NCI-H774 (cell line): ENCODE results near the gene MICA.
"Not testable (repeated sequence)": the region's sequence is repeated elsewhere in the genome, so short reads cannot be mapped to it uniquely, and the experiment has no call there.

Source experiments
- DNase-seq: peaks from one replicate; lab custom pipeline; 2025; lab: John Stamatoyannopoulos, UW

MICA gene

DNA sequence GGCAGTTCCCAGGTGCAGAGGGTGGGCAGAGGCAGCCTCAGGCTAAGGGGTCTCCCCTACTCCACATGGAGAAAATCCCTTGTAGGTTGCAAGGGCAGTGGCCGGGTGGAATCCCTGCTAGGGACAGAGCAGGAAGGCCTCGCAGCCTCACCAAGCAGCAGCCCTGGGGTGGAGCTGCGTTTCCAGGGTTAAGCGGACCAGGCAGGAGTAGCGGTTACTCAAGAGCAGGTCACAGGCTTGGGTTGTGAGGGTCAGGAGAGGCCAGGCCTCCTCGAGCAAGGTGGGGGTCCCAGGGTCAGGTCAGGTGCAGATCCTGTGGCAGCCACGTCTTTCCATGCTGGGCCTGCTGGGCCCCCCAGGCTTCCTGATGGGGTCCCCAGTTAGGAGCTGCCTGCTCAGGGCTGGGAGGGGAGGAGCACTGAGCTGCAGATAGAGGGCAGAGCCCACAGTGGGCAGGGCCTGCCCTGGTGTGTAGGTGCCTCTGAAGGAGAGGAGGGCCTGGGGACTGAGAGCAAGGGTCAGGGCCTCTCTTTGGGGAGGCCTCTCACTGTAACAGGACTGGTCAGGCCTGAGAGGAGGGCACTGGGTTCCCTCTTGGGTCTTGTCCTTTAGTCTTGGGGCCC lies 10.9 kb downstream of the MICA start:
- not testable (repeated sequence) for DNase-seq

DNA sequence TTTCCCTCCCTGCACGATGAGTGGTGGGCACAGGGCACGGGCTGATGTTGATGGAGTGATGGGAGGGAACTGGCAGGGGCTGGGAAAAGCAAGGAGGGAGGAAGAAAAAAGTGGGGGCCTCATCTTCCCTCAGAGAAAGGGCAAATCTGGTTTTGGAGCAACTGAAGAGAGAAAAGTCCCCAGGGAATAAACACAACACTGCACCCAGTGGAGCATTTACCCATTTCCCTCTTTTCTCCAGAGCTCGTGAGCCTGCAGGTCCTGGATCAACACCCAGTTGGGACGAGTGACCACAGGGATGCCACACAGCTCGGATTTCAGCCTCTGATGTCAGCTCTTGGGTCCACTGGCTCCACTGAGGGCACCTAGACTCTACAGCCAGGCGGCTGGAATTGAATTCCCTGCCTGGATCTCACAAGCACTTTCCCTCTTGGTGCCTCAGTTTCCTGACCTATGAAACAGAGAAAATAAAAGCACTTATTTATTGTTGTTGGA lies 11.4 kb downstream of the MICA start:
- no peak for DNase-seq

DNA sequence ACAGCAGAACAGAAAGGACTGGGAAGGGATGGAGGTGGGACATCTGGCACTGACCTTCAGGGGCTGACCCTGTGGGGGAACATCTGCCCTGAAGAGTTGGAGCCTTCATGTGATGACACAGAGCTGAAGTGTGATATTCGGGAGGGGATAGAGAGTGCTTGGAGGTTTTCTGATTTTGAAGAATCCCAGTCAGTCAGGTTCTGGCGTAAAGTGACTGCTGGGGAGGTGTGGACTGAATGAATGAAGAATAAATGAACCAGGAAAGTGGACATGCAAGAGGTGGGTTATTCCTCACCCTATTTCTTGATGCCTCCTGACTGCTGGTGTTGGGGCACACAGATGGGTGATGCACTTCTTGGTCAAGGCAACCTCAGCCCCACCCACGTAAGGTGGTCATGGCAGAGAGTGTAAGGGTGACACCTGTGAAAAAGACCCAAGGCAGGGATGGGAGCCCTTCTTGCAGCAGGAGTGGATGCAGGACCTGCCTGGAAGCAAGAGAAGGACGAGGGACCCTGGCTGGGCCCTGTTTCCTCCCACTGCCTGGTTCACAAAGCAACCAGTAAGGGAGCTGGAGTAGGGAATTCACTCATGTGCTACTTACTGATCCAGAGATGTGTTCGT lies 13.1 kb downstream of the MICA start:
- DNase-seq, result no peak

DNA sequence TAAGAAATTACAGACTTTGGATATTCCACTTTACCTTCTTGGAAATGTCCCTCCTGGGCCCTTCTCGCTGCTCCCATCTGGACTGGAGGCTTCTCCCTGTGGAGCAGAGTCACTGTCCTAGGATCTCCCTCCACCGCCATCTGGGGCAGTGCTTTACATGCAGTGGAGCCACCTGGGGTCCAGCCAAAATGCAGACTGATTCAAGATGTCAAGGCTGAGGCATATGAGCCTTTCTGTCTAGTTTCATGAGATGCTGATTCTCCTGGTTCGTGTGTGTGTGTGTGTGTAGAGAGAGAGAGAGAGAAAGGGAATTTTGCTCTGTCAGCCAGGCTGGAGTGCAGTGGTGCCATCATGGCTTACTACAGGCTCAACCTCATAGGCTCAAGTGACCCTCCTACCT lies 14.9 kb downstream of the MICA start:
- DNase-seq, result no peak

DNA sequence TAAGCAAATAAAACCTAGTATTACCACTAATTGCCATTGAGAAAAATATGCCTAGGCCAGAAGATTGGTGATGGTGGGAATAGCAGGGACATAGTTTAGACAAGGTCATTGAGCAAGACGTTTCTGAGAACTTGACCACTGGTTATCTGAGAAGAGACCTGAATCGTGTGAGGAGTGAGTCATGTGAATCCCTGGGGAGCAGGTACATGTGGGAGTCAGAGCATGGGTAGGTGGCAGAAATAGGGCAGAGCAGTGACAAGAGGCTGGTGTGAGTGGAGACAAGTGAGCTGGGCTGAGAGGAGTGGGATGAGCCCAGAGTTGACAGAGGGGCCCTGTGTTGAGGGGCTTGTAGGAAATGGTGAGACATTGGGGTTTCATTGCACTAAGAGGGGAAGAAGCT lies 16.4 kb downstream of the MICA start:
- DNase-seq, result no peak

DNA sequence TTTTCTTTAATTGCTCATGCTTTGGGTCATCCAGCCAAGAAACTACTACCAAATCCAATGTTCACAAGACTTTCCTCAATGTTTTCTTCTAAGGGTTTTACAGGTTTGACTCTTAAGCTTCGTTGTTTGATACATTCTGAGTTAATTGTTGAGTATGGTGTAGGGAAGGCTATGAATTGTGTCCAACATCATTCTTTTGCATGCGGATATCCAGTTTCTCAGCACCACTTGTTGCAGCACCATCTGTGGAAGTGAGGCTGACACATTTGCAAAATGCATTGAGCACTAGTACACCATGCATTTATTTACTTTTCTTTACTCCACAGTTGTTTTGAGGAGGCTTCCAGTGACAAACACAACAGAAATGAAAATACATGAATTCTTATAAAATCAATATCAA lies 17.2 kb downstream of the MICA start:
- DNase-seq, result no peak

DNA sequence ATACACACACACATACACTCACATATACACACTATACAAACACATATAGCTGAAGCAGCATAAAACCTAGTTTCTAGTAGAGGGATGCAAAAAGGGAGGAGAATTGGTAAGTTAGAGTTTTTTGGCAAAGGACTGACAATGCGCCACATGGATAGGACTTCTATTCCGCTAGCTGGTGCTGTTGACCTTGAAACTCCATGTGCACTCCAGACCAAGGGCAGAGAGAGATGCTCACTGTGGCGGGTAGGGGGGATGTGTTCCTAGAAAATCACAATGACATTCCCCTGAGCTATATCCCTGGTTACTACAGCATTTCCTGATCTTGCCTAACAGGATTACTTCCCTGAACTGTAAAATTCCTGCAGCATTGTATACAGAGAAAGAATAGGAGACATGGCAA lies 19.2 kb downstream of the MICA start:
- DNase-seq, result no peak

DNA sequence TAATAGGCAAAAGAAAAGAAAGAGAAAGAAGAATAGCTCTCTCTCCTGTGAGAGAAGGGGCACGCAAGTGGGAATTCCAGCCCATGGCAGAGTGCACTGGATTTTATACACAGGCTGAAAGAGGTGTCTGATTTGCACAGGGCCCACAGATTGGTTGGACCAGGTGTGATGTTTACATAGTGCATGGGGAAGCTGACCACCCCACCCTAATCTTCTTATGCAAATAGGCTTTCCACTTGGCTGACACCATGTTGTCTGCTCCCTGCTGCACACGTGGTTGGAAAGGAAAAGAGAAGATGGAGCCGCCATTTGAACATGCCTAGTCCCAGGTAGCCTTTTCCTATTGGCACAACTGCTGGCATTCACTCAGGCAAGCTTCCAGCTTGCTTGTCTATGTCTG lies 20.2 kb downstream of the MICA start:
- DNase-seq, result no peak

DNA sequence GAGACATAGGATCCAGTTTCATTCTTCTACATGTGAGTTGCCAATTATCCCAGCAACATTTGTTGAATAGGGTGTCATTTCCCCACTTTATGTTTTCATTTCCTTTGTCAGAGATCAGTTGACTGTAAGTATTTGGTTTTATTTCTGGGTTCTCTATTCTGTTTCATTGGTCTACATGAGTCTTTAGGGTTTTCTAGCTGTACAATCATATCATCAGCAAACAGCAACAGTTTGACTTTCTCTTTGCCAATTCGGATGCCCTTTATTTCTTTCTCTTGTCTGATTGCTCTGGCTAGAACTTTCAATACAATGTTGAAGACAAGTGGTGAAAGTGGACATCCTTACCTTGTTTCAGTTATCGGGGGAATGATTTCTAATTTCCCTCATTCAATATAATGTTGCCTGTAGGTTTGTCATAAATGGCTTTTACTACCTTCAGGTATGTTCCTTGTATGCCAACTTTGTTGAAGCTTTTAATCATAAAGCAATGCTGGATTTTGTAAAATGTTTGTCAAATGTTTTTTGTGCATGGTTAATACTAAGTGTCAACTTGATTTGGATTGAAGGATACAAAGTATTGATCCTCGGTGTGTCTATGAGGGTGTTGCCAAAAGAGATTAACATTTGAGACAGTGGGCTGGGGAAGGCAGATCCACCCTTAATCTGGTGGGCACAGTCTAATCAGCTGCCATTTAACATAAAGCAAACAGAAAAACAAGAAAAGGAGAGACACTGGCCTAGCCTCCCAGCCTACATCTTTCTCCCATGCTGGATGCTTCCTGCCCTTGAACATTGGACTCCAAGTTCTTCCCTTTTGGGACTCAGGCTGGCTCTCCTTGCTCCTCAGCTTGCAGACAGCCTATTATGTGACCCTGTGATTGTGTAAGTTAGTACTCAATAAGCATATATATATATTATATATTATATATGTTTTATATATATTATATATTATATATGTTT lies 23.3 kb downstream of the MICA start:
- DNase-seq, result no peak

DNA sequence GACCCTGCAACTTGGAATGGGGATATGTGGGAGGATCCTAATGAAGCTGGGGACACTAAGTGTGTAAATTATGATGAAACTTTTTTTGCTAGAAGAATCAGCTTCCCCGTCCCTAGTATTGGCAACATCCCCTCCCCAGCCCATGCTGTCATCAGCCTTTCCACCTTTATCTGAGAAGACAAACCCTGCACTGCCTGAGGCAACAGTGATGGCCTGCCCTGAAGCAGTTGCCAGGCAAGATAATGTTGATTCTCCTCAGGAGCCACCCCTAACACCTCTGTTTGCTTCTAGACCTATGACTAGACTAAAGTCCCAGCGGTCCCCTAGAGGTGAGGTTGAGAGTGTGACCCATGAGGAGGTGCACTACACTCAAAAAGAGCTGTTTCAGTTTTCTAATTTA lies 27.1 kb downstream of the MICA start:
- DNase-seq, result no peak

DNA sequence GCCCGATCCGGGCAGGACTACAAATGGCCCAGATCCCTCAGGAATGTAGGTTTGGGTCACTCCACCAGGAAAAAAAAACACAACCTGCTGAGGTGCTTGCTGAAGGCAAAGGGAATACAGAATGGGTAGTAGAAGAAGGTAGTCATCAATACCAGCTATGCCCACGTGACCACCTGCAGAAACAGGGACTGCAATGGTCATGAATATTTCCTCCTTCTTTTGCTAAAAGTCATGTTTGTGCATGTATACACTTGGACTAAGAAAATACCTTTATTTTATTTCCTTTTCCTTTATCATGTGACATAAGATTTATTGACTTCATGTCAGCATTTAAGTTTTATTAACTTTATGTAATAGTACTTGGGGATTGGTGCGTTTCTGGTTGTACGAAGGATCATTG lies 31.7 kb downstream of the MICA start:
- not testable (repeated sequence) for DNase-seq

DNA sequence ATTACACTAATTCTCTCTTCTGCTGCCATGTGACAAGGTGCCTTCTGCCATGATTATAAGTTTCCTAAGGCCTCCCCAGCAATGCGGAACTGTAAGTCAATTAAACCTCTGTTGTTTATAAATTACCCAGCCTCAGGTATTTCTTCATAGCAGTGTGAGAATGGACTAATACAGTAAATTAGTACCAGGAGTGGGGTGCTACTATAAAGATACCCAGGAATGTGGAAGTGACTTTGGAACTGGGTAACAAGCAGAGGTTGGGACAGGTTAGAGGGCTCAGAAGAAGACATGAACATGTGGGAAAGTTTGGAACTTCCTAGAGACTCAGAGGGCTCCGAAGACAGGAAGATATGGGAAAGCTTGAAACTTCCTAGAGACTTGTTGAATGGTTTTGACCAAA lies 34.8 kb downstream of the MICA start:
- no peak for DNase-seq

DNA sequence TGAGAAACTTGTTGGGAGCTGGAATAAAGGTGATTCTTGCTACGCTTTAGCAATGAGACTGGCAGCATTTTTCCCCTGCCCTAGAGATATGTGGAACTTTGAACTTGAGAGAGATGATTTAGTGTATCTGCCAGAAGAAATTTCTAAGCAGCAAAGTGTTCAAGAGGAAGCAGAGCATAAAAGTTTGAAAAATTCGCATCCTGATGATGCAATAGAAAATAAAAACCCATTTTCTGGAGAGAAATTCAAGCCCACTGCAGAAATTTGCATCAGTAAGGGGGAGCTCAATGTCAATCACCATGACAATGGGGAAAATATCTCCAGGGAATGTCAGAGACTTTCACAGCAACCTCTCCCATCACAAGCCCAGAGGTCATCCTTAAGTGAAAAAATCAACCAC lies 35.3 kb downstream of the MICA start:
- no peak for DNase-seq

DNA sequence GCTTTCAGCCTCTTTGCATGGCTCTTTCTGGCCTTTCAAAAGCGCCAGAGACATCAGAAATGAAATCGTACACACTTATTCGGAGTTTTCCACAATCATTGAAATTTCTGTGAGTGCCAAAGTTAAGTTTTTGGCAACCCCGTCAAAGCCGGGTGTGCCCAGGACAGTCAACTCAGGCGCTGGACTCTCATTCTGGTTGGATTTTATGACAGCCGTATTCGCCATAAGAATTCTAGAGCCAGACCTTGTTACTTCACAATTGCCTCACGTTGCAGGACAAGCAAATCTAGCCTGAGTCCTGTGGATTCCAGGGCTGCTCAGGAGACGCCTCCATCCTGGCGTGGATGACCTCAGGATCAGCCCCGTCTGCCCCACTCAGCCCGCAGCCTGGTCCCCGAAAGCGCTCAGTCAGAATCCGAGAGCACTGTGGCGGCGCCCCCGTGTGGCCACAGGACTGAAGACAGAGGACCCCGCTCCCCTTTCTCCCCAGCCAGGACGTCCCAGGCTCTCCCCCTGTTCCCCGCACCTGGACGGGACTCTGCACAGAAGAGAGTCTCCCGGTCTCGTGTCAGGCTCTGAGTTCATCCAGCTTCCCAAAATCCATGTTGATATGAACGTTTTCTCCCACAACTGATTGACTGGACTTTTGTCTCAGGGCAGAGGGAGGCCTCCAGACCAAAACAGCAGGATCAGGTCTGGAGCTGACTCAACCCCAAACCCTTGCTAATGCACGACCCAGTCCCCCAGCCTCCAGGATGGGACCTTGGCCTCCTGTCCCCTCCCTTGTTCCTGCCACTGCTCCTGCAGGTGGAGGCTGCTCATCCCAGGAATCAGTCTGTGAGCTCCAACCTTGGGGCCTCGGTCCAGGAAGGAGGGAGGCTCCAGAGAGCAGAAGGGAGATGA lies 38.2 kb downstream of the MICA start:
- DNase-seq, result no peak

DNA sequence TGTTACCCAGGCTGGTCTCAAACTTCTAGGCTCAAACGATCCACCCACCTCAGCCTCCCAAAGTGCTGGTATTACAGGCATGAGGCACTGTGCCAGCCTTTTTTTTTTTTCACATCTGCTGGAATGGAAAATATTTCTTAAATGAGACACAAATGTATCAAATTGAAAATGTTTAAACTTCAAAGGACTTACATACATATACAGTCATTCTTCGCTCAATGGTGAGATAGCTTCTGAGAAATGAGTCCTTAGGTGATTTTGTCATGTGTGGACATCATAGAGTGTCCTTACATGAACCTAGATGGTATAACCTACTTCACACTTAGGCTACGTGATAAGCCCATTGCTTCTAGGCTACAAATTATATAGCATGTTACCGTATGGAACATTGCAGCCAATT lies 43.1 kb downstream of the MICA start:
- no peak for DNase-seq

DNA sequence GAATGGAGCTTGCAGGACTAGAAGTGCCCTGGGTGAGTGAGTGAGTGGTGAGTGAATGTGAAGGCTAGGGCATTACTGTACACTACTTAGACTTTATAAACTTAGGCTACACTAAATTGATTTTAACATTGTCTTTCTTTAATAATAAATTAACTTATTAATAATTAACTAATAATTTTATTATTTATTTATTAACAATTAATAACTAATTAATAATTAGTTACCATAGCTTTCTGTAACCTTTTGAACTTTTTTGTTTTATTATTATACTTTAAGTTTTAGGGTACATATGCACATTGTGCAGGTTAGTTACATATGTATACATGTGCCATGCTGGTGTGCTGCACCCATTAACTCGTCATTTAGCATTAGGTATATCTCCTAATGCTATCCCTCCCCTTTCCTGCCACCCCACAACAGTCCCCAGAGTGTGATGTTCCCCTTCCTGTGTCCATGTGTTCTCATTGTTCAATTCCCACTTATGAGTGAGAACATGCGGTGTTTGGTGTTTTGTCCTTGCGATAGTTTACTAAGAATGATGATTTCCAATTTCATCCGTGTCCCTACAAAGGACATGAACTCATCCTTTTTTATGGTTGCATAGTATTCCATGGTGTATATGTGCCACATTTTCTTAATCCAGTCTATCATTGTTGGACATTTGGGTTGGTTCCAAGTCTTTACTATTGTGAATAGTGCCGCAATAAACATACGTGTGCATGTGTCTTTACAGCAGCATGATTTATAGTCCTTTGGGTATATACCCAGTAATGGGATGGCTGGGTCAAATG lies 43.8 kb downstream of the MICA start:
- DNase-seq, result not testable (repeated sequence)

DNA sequence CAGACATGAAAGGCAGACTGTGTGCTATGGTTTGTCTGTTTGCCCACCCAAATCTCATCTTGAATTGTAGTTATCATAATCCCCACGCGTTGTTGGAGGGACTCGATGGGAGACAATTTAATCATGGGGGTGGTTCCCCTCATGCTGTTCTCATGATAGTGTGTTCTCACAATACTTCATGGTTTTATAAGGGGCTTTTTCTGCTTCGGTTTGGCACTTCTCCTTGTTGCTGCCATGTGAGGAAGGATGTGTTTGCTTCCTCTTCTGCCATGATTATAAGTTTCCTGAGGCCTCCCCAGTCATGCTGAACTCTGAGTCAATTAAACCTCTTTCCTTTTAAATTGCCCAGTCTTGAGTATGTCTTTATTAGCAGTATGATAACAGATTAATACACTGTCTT lies 47.4 kb downstream of the MICA start:
- DNase-seq, result no peak

DNA sequence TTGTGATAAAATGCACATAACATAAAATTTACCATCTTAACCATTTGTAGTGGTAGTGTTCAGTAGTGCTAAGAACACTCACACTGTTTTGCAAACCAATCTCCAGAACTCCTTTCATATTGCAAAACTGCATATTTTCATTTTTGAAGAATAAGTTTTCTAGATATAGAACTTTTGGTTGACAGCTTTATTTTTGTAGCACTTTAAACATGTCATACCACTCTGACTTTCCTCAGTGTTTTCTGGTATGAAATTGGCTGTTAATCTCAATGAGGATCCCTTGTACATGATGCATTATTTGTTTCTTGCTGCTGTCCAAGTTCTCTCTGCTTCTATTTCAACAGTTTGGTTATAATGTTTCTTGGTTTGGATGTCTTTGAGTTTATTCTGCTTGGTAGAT lies 49.5 kb downstream of the MICA start:
- no peak for DNase-seq

DNA sequence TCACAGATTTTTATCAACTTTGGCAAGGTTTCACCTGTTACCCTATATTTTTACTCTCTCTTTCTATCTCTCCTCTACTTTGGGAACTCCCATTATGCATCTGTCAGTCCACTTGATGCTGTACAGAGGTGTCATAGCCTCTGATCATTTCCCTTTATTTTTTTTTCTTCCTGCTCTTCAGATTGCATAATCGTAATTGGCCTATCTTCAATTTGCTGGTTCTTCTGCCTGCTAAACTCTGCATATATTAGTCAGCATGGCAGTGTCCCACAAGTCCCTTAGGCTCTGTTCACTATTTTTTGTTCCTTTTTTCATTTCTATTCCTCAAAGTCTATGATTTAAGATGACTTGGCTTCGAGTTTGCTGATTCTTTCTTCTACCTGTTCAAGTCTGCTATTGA lies 49.9 kb downstream of the MICA start:
- no peak for DNase-seq

DNA sequence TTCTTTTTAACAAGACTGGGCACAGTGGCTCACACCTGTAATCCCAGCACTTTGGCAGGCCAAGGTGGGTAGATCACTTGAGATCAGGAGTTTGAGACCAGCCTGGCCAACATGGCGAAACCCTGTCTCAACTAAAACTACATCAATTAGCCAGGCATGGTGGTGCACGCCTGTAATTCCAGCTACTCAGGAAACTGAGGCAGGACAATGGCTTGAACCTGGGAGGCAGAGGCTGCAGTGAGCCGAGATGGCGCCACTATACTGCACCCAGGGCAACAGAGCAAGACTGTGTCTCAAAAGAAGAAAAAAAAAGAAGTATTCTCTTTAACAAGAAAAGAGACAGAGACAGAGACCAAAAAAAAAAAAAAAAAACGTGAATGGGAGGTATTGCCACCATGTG lies 56.5 kb downstream of the MICA start:
- not testable (repeated sequence) for DNase-seq
